Stimulated activated CD4-positive, alpha-beta T cell treated with anti-CD3 and anti-CD28 coated beads, Interleukin-2, amount 100 ng/mL, for 24 hours (primary cell): ENCODE measurements around the gene PPM1K.

Source experiments
- DNase-seq, 2 donors: peaks; one replicate each; pipeline ENCODE4 v3.0.0-alpha.2; 2020

The PPM1K gene

DNA sequence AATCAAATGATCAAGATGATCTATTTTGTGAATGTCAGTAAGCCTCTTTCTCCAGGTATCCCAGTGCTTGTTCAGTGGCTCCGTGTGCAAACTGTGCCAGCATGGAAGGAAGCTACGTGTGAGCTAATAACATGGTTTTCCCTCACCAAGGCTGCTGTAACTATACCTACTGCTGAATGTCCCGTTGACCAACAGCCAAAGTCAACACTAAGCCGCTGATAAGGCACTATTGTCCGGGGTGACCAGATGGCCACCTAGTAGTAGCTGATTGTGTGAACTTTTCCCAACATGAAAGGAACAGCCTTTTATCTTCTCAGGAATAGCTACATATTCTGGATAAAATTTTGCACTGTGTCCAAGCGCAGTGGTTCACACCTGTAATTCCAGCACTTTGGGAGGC is 68.0 kb downstream of the PPM1K start:
- no peak for DNase-seq

DNA sequence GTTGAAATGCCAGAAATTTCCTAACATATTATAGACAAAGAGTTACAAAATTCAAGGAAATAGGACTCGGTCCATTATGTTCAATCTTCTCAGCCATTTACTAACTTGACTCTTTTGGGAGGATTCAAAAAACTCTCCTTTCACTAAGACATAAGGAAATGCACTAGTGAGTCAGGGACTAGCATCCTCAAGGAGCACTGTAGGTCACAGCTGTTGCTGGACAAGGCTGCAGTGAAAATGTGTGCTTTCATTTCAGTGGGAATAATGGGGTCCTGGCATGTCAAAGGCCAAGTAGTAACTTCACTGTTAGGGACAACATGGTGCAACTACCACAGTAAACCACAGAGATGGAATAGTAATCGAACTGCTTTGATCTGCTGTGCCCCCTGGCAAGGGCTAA is 69.0 kb downstream of the PPM1K start:
- no peak for DNase-seq

DNA sequence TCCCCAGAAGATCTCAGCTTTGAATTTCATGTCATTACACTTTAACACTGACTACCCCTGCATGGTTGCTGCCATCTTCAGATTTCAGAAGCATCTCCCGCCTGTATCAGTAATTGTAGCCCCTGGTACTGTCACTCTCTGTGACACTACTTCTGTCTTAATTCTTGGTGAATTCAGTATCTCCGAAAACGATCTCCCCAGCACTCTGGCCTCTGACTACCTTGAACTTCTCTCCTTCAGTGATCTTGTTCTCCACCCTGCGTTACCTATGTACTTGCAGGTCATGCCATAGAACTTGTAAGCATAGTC is 72.2 kb downstream of the PPM1K start:
- no peak for DNase-seq

DNA sequence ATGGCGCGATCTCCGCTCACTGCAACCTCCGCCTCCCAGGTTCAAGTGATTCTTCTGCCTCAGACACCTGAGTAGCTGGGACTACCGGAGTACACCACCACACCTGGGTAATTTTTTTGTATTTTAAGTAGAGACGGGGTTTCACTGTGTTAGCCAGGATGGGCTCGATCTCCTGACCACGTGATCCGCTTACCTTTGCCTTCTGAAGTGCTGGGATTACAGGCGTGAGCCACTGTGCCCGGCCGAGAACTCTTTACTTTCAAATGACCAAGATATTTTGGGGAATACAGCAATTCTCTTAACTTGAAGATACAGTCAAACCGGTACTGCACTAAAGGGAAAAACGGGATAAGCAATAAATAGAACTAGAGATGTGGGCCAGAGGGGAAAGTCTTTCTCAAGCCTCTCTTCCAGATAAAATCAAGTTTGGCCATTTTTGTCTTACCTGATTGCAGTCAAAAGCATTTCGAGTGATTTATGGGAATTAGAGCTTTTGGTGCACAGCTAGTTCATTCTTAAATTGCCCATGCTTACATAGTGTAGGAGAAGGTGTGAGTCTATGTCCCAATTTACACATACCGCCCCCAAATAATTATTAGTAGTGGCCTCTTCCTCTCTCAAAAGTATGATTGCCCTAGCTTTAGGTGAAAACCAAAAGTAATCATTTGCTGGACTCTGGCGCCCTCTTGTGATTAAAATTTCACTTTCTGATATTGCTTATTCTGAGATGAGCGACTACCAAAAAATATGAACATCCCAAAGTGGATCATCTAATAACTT is 72.7 kb downstream of the PPM1K start:
- DNase-seq, result peak; percentile 17 to 63

DNA sequence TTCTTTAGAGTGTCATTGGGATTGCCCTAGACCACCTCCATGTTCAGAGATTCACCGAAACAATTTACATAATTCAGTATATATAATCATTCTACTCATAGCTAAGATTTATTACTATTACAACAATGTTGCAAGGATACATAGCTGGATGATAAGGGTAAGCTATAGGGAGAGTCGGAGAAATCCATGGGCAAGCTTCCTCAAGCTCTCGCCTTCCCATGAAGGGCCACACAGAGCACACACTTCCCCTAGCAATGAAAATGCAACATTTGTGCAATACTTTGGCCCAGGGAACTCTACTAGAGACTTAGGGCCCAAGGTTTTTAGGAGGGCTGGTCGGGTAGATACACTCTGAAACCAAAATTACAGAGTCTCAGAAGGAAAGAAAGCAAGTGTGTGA is 76.2 kb downstream of the PPM1K start:
- no peak for DNase-seq
